ENCODE results near the gene IGHMBP2.

Gene IGHMBP2

GRCh38 chr11:68897441-68897840, 6.2 kb upstream of the IGHMBP2 start:
- H3K9me3 ChIP-seq (ENCODE audit: insufficient read depth, low read length, severe bottlenecking): no peaks in the 10 kb centered on the region
- peaks cover 24% of the 10 kb centered on the region for H4K20me1 ChIP-seq (ENCODE audit: insufficient read depth, low read length)
- H3K4me3 ChIP-seq (ENCODE audit: low read depth in 1 of 2, low read length in 2 of 2): no peak overlapping the region
- H3K9ac ChIP-seq (ENCODE audit: low read depth, low read length): no peak overlapping the region
- H3K4me2 ChIP-seq (ENCODE audit: insufficient read depth, low read length): no peak overlapping the region
- TF ChIP-seq CTCF (IDR thresholded peaks at IDR 0.05; ENCODE audit: borderline replicate concordance, extremely low read depth, low read length, poor library complexity, severe bottlenecking): no peak
- no peak for TF ChIP-seq EZH2 (IDR thresholded peaks at IDR 0.05; ENCODE audit: borderline replicate concordance, low read depth, low read length, severe bottlenecking)
- peaks cover 21% of the 10 kb centered on the region for H3K79me2 ChIP-seq (ENCODE audit: insufficient read depth, low read length)
- no peak for ATAC-seq (ENCODE audit: insufficient read depth, low read depth)
- H3K27ac ChIP-seq (ENCODE audit: low read length): no peak overlapping the region
- no peak overlapping the region for H2AFZ ChIP-seq (ENCODE audit: low read depth, low read length)
- peaks cover 77% of the 10 kb centered on the region for H3K36me3 ChIP-seq (ENCODE audit: insufficient read depth, low read length)
- no peak for DNase-seq
- no peaks in the 10 kb centered on the region for H3K27me3 ChIP-seq (ENCODE audit: insufficient read depth, low read length, poor library complexity)
- H3K4me1 ChIP-seq (ENCODE audit: insufficient read depth, low read length): peaks cover 11% of the 10 kb centered on the region

- peaks cover 24% of the 10 kb centered on the region for H4K20me1 ChIP-seq (ENCODE audit: insufficient read depth, low read length)
- no peak overlapping the region for H3K4me3 ChIP-seq (ENCODE audit: low read depth in 1 of 2, low read length in 2 of 2)
- H3K9ac ChIP-seq (ENCODE audit: low read depth, low read length): no peak overlapping the region
- no peak overlapping the region for H3K27ac ChIP-seq (ENCODE audit: low read length)
- DNase-seq (no peak), ATAC-seq (ENCODE audit: insufficient read depth, low read depth) (no peak)
- H3K36me3 ChIP-seq (ENCODE audit: insufficient read depth, low read length): peaks cover 55% of the 10 kb centered on the region
- H3K79me2 ChIP-seq (ENCODE audit: insufficient read depth, low read length): peaks cover 55% of the 10 kb centered on the region
- peaks cover 33% of the 10 kb centered on the region for H3K4me1 ChIP-seq (ENCODE audit: insufficient read depth, low read length)
- no peaks in the 10 kb centered on the region for H3K27me3 ChIP-seq (ENCODE audit: insufficient read depth, low read length, poor library complexity)
- TF ChIP-seq CTCF (IDR thresholded peaks at IDR 0.05; ENCODE audit: borderline replicate concordance, extremely low read depth, low read length, poor library complexity, severe bottlenecking): no peak
- TF ChIP-seq EZH2 (IDR thresholded peaks at IDR 0.05; ENCODE audit: borderline replicate concordance, low read depth, low read length, severe bottlenecking): no peak
- H3K9me3 ChIP-seq (ENCODE audit: insufficient read depth, low read length, severe bottlenecking): no peaks in the 10 kb centered on the region
- H3K4me2 ChIP-seq (ENCODE audit: insufficient read depth, low read length): no peak overlapping the region
- no peak overlapping the region for H2AFZ ChIP-seq (ENCODE audit: low read depth, low read length)
Observed at GRCh38 chr11:68900835-68901381, 2.8 kb upstream of the IGHMBP2 start.

GRCh38 chr11:68904248-68904847, 657 bp downstream of the IGHMBP2 start:
- Histone ChIP-seq H3K27ac (ENCODE audit: low read length) (peak overlapping the region; percentile 78), H3K36me3 (ENCODE audit: insufficient read depth, low read length) (peaks cover 46% of the 10 kb centered on the region), H2AFZ (ENCODE audit: low read depth, low read length) (peak overlapping the region; percentile 94), H3K79me2 (ENCODE audit: insufficient read depth, low read length) (peaks cover 64% of the 10 kb centered on the region), H3K4me3 (ENCODE audit: low read depth in 1 of 2, low read length in 2 of 2) (peak overlapping the region; percentile 79 to 95), H3K27me3 (ENCODE audit: insufficient read depth, low read length, poor library complexity) (no peaks in the 10 kb centered on the region), H3K9ac (ENCODE audit: low read depth, low read length) (peak overlapping the region; percentile 82), H3K4me2 (ENCODE audit: insufficient read depth, low read length) (peak overlapping the region; percentile 84), H3K9me3 (ENCODE audit: insufficient read depth, low read length, severe bottlenecking) (no peaks in the 10 kb centered on the region), H3K4me1 (ENCODE audit: insufficient read depth, low read length) (peaks cover 37% of the 10 kb centered on the region), H4K20me1 (ENCODE audit: insufficient read depth, low read length) (peaks cover 20% of the 10 kb centered on the region)
- TF ChIP-seq CTCF (IDR thresholded peaks at IDR 0.05; ENCODE audit: borderline replicate concordance, extremely low read depth, low read length, poor library complexity, severe bottlenecking) (no peak), EZH2 (IDR thresholded peaks at IDR 0.05; ENCODE audit: borderline replicate concordance, low read depth, low read length, severe bottlenecking) (no peak)
- ATAC-seq (ENCODE audit: insufficient read depth, low read depth): peak; percentile 49
- peak; percentile 26 for DNase-seq

Data from DND-41 (cell line).